Natural killer cell (primary cell): Measurements from ENCODE around the gene HIVEP3. TPM values are rescaled to one million over a fixed set of nuclear protein-coding genes. Genes with fewer than 3 reads are reported as not detected.

Experiments used
- ATAC-seq, 3 donors: fragments of 150-1000 bp in 2 of 3; fragments of 200-7000 bp in 1 of 3; cut with Tn5 transposase; 1 replicate in 1 of 3; 2 replicates in 2 of 3; pipeline ENCODE4 v1.10.0; 2021; ENCODE audit warnings: mild to moderate bottlenecking in 2 of 3, moderate library complexity in 2 of 3
- DNase-seq, 2 donors: peaks; one replicate each; pipeline versions ENCODE4 v3.0.0 to v3.0.0-alpha.2; 2013 to 2021; ENCODE audit warnings: mixed read lengths in 1 of 2
- H3K27ac ChIP-seq: one replicate; pipeline ENCODE4 v1.5.1; 2013; ENCODE audit warnings: mild to moderate bottlenecking, low read length
- H3K27me3 ChIP-seq: one replicate; pipeline ENCODE4 v1.6.1; 2013; ENCODE audit warnings: low read length; ENCODE audit not compliant: control insufficient read depth, insufficient read depth
- H3K36me3 ChIP-seq: one replicate; pipeline ENCODE4 v1.6.1; 2013; ENCODE audit warnings: low read length; ENCODE audit not compliant: control insufficient read depth, insufficient read depth
- H3K4me1 ChIP-seq: one replicate; pipeline ENCODE4 v1.6.1; 2013; ENCODE audit warnings: low read length; ENCODE audit not compliant: control insufficient read depth, insufficient read depth
- H3K4me3 ChIP-seq: one replicate; pipeline ENCODE4 v1.5.1; 2013; ENCODE audit warnings: low read length
- H3K9me3 ChIP-seq: one replicate; pipeline ENCODE4 v1.6.1; 2013; ENCODE audit warnings: low read length; ENCODE audit not compliant: control insufficient read depth, insufficient read depth
- H3K27ac Mint-ChIP-seq, 2 donors: one replicate each; pipeline ENCODE4 v1.8.0; 2022; ENCODE audit warnings: mild to moderate bottlenecking in 2 of 2, mixed read lengths in 2 of 2, moderate library complexity in 1 of 2
- H3K27me3 Mint-ChIP-seq, 2 donors: one replicate each; pipeline ENCODE4 v1.8.0; 2022; ENCODE audit warnings: low read depth in 2 of 2, mixed read lengths in 2 of 2
- H3K36me3 Mint-ChIP-seq: one replicate; pipeline ENCODE4 v1.8.0; 2022; ENCODE audit warnings: mixed read lengths
- H3K4me1 Mint-ChIP-seq, 2 donors: one replicate each; pipeline ENCODE4 v1.8.0; 2022; ENCODE audit warnings: mixed read lengths in 2 of 2
- H3K4me3 Mint-ChIP-seq: one replicate; pipeline ENCODE4 v1.8.0; 2022; ENCODE audit warnings: mild to moderate bottlenecking, moderate library complexity, mixed read lengths
- H3K9me3 Mint-ChIP-seq, 2 donors: one replicate each; pipeline ENCODE4 v1.8.0; 2022; ENCODE audit warnings: mixed read lengths in 2 of 2
- CTCF ChIP-seq: fragments of 200-600 bp; IDR thresholded peaks from one replicate; pipeline ENCODE4 v1.8.0; 2022; ENCODE audit warnings: antibody characterized with exemption
- WGBS: methylation state at CpG from one replicate; pipeline ENCODE4 v1.1.7; 2013; ENCODE audit warnings: missing lambda C conversion rate; ENCODE audit not compliant: insufficient coverage; 5-methylcytosine and 5-hydroxymethylcytosine counted together
- intact Hi-C: fragments of 100-400 bp; cut with micrococcal nuclease; formaldehyde crosslinking; loops from one replicate; pipeline ENCODE4 v1.14.2; 2022
- total RNA-seq, 4 donors: library from RNA; stranded (reverse); fragments of 120-200 nt in 1 of 4; gene quantifications; one replicate each; pipeline versions ENCODE4 v1.2.3 to v1.2.4, GENCODE V29; 2013 to 2022

Gene HIVEP3
- total RNA-seq, 3 donors from 2014 or later (not counting 1 experiment from before 2014, with no cell fraction given): 26.2 to 35.2 (median 29.8) TPM

- no peaks in the 10 kb centered on the region for H3K27me3 ChIP-seq
- intact Hi-C loops: no loop called here
- H3K36me3 ChIP-seq: no peaks in the 10 kb centered on the region
- no peak overlapping the region for H3K27ac ChIP-seq
- no peak for DNase-seq
- Mint-ChIP-seq H3K9me3 (no peaks in the 10 kb centered on the region), H3K4me1 (peaks cover 0 to 17% of the 10 kb centered on the region in 2 donors), H3K27ac (no peak overlapping the region), H3K4me3 (no peak overlapping the region), H3K36me3 (no peaks in the 10 kb centered on the region), H3K27me3 (no peaks in the 10 kb centered on the region)
- TF ChIP-seq CTCF: no peak
- no peak for ATAC-seq
- no peaks in the 10 kb centered on the region for H3K4me1 ChIP-seq
- H3K9me3 ChIP-seq: no peaks in the 10 kb centered on the region
- 87% methylated on average over 5 of the region's 5 CpGs for WGBS
- H3K4me3 ChIP-seq: no peak overlapping the region
Measured at GRCh38 chr1:41589395-41589794, 329.3 kb downstream of the HIVEP3 start.

- no peak overlapping the region for H3K4me3 Mint-ChIP-seq
- ATAC-seq: no peak
Measured at GRCh38 chr1:41588334-41588875, 330.3 kb downstream of the HIVEP3 start.

GRCh38 chr1:41587791-41588190 is 330.9 kb downstream of the HIVEP3 start:
- Histone ChIP-seq H3K4me1 (no peaks in the 10 kb centered on the region), H3K27ac (no peak overlapping the region), H3K27me3 (no peaks in the 10 kb centered on the region), H3K4me3 (no peak overlapping the region), H3K9me3 (no peaks in the 10 kb centered on the region), H3K36me3 (peaks cover 6% of the 10 kb centered on the region)
- no peaks in the 10 kb centered on the region for H3K36me3 Mint-ChIP-seq
- no peak overlapping the region for H3K4me3 Mint-ChIP-seq
- DNase-seq: no peak
- no peak for TF ChIP-seq CTCF
- ATAC-seq: no peak
- H3K9me3 Mint-ChIP-seq: no peaks in the 10 kb centered on the region
- H3K27me3 Mint-ChIP-seq: no peaks in the 10 kb centered on the region
- 98% methylated on average over 7 of the region's 7 CpGs for whole genome bisulfite sequencing
- H3K27ac Mint-ChIP-seq: no peak overlapping the region
- peaks cover 0 to 12% of the 10 kb centered on the region in 2 donors for H3K4me1 Mint-ChIP-seq
- intact Hi-C loops: no loop called here

More at GRCh38 chr1:41588334-41588875, 330.3 kb downstream of the HIVEP3 start:
- peaks cover 6% of the 10 kb centered on the region for H3K36me3 ChIP-seq
- DNase-seq: no peak
- H3K9me3 Mint-ChIP-seq: no peaks in the 10 kb centered on the region
- no peak overlapping the region for H3K27ac Mint-ChIP-seq
- no peaks in the 10 kb centered on the region for H3K27me3 ChIP-seq
- H3K27ac ChIP-seq: no peak overlapping the region
- WGBS: 98% methylated on average over 5 of the region's 5 CpGs
- H3K9me3 ChIP-seq: no peaks in the 10 kb centered on the region
- no peak for TF ChIP-seq CTCF
- H3K4me1 ChIP-seq: no peaks in the 10 kb centered on the region
- H3K27me3 Mint-ChIP-seq: no peaks in the 10 kb centered on the region
- intact Hi-C loops: no loop called here
- peaks cover 0 to 17% of the 10 kb centered on the region in 2 donors for H3K4me1 Mint-ChIP-seq
- no peaks in the 10 kb centered on the region for H3K36me3 Mint-ChIP-seq
- H3K4me3 ChIP-seq: no peak overlapping the region

GRCh38 chr1:41586230-41586629 is 332.5 kb downstream of the HIVEP3 start:
- Histone ChIP-seq H3K27me3 (no peaks in the 10 kb centered on the region), H3K4me3 (no peak overlapping the region), H3K9me3 (no peaks in the 10 kb centered on the region), H3K27ac (no peak overlapping the region), H3K36me3 (peaks cover 6% of the 10 kb centered on the region), H3K4me1 (peaks cover 2% of the 10 kb centered on the region)
- TF ChIP-seq CTCF: no peak
- no peak overlapping the region for H3K4me3 Mint-ChIP-seq
- intact Hi-C loops: no loop called here
- 98% methylated on average over 5 of the region's 5 CpGs for WGBS
- no peak overlapping the region for H3K27ac Mint-ChIP-seq
- no peaks in the 10 kb centered on the region for H3K36me3 Mint-ChIP-seq
- H3K27me3 Mint-ChIP-seq: no peaks in the 10 kb centered on the region
- DNase-seq (no peak), ATAC-seq (no peak)
- peaks cover 1 to 8% of the 10 kb centered on the region in 2 donors for H3K4me1 Mint-ChIP-seq
- H3K9me3 Mint-ChIP-seq: no peaks in the 10 kb centered on the region
